Stimulated activated CD4-positive, alpha-beta T cell treated with anti-CD3 and anti-CD28 coated beads, Interleukin-4, amount 100 ng/mL, for 24 hours (primary cell): Measurements from ENCODE around the gene CISD1.
A peak's percentile ranks its signal among the peaks of the same experiment; 100 is the strongest.
"Not testable (repeated sequence)": the region's sequence is repeated elsewhere in the genome, so short reads cannot be mapped to it uniquely, and the experiment has no call there.

Experiments
- DNase-seq: peaks from one replicate; pipeline ENCODE4 v3.0.0-alpha.2; 2020

The CISD1 gene

GRCh38 chr10:58268946-58269781 lies at the start of gene CISD1:
Gene CISD1 (plus strand): TSS chr10:58269162. CDS start chr10:58269274, 112 bp downstream.
- peak; percentile 96 for DNase-seq

GRCh38 chr10:58219875-58220274 lies 49.1 kb upstream of the CISD1 start:
- DNase-seq, result no peak

GRCh38 chr10:58220769-58221451 lies 48.1 kb upstream of the CISD1 start:
- DNase-seq, result no peak

- no peak for DNase-seq
These were observed 43.3 kb upstream of the CISD1 start for GRCh38 chr10:58225654-58226053.

- not testable (repeated sequence) for DNase-seq
These were observed 39.1 kb upstream of the CISD1 start for GRCh38 chr10:58229856-58230255.

- DNase-seq, result no peak
These were observed 31.7 kb upstream of the CISD1 start for GRCh38 chr10:58237014-58237834.

- DNase-seq, result no peak
These were observed 29.3 kb upstream of the CISD1 start for GRCh38 chr10:58239561-58240169.

GRCh38 chr10:58240531-58240930 lies 28.4 kb upstream of the CISD1 start:
- DNase-seq, result no peak

GRCh38 chr10:58241346-58241745 lies 27.6 kb upstream of the CISD1 start:
- DNase-seq, result no peak

- DNase-seq, result no peak
These were observed 25.7 kb upstream of the CISD1 start for GRCh38 chr10:58243269-58243668.

- not testable (repeated sequence) for DNase-seq
These were observed 25.2 kb upstream of the CISD1 start for GRCh38 chr10:58243801-58244200.

GRCh38 chr10:58244242-58244641 lies 24.7 kb upstream of the CISD1 start:
- DNase-seq, result not testable (repeated sequence)

- not testable (repeated sequence) for DNase-seq
These were observed 24.3 kb upstream of the CISD1 start for GRCh38 chr10:58244666-58245065.

- DNase-seq, result no peak
These were observed 15.8 kb upstream of the CISD1 start for GRCh38 chr10:58253184-58253583.

GRCh38 chr10:58254644-58255043 lies 14.3 kb upstream of the CISD1 start:
- no peak for DNase-seq

GRCh38 chr10:58256013-58256780 lies 12.8 kb upstream of the CISD1 start:
- not testable (repeated sequence) for DNase-seq

GRCh38 chr10:58258977-58259692 lies 9.8 kb upstream of the CISD1 start:
- DNase-seq, result no peak

- no peak for DNase-seq
These were observed 8.6 kb upstream of the CISD1 start for GRCh38 chr10:58260334-58260733.

GRCh38 chr10:58262766-58263165 lies 6.2 kb upstream of the CISD1 start:
- DNase-seq, result no peak

GRCh38 chr10:58264780-58265179 lies 4.2 kb upstream of the CISD1 start:
- no peak for DNase-seq

- DNase-seq, result no peak
These were observed 3.7 kb upstream of the CISD1 start for GRCh38 chr10:58265249-58265648.
